ENCODE results near the gene MSI2. TPM values are rescaled to one million over a fixed set of nuclear protein-coding genes. Genes with fewer than 3 reads are reported as not detected.

The MSI2 gene
- total and polyA plus RNA-seq, 2 experiments from 2014 or later: 15.7 to 76.4 TPM

GRCh38 chr17:57360266-57360665 is 103.9 kb downstream of the MSI2 start:
- Histone ChIP-seq H3K27ac (no peak overlapping the region), H3K9me3 (ENCODE audit: low read depth) (no peaks in the 10 kb centered on the region), H3K4me1 (ENCODE audit: low read depth) (peaks cover 22% of the 10 kb centered on the region), H3K27me3 (no peaks in the 10 kb centered on the region), H3K36me3 (no peaks in the 10 kb centered on the region), H3K4me3 (no peak overlapping the region)
- DNase-seq (ENCODE audit: low read depth in 1 of 2, low spot score in 1 of 2): no peak
- no peak for TF ChIP-seq CTCF (IDR thresholded peaks at IDR 0.05; ENCODE audit: low read depth, low read length)

GRCh38 chr17:57362797-57363556 is 106.7 kb downstream of the MSI2 start:
- H3K36me3 ChIP-seq: no peaks in the 10 kb centered on the region
- H3K4me3 ChIP-seq: no peak overlapping the region
- H3K27ac ChIP-seq: no peak overlapping the region
- peaks cover 6% of the 10 kb centered on the region for H3K4me1 ChIP-seq (ENCODE audit: low read depth)
- no peaks in the 10 kb centered on the region for H3K9me3 ChIP-seq (ENCODE audit: low read depth)
- TF ChIP-seq CTCF (IDR thresholded peaks at IDR 0.05; ENCODE audit: low read depth, low read length): no peak
- no peaks in the 10 kb centered on the region for H3K27me3 ChIP-seq
- DNase-seq (ENCODE audit: low read depth in 1 of 2, low spot score in 1 of 2): no peak

GRCh38 chr17:57363580-57363979 is 107.3 kb downstream of the MSI2 start:
- TF ChIP-seq CTCF (IDR thresholded peaks at IDR 0.05; ENCODE audit: low read depth, low read length): no peak
- H3K4me1 ChIP-seq (ENCODE audit: low read depth): peaks cover 12% of the 10 kb centered on the region
- no peaks in the 10 kb centered on the region for H3K36me3 ChIP-seq
- no peak overlapping the region for H3K4me3 ChIP-seq
- no peak for DNase-seq (ENCODE audit: low read depth in 1 of 2, low spot score in 1 of 2)
- no peaks in the 10 kb centered on the region for H3K9me3 ChIP-seq (ENCODE audit: low read depth)
- no peaks in the 10 kb centered on the region for H3K27me3 ChIP-seq
- H3K27ac ChIP-seq: no peak overlapping the region

- no peaks in the 10 kb centered on the region for H3K27me3 ChIP-seq
- no peak overlapping the region for H3K27ac ChIP-seq
- H3K9me3 ChIP-seq (ENCODE audit: low read depth): no peaks in the 10 kb centered on the region
- H3K4me3 ChIP-seq: no peak overlapping the region
- peaks cover 17% of the 10 kb centered on the region for H3K4me1 ChIP-seq (ENCODE audit: low read depth)
- no peak for TF ChIP-seq CTCF (IDR thresholded peaks at IDR 0.05; ENCODE audit: low read depth, low read length)
- H3K36me3 ChIP-seq: no peaks in the 10 kb centered on the region
- no peak for DNase-seq (ENCODE audit: low read depth in 1 of 2, low spot score in 1 of 2)
Observed at GRCh38 chr17:57363998-57364643, 107.8 kb downstream of the MSI2 start.

GRCh38 chr17:57365420-57365819 is 109.1 kb downstream of the MSI2 start:
- Histone ChIP-seq H3K27me3 (no peaks in the 10 kb centered on the region), H3K4me1 (ENCODE audit: low read depth) (peaks cover 30% of the 10 kb centered on the region), H3K4me3 (no peak overlapping the region), H3K27ac (no peak overlapping the region), H3K9me3 (ENCODE audit: low read depth) (no peaks in the 10 kb centered on the region), H3K36me3 (no peaks in the 10 kb centered on the region)
- peak in 1 of 2 donors; percentile 39 for DNase-seq (ENCODE audit: low read depth in 1 of 2, low spot score in 1 of 2)
- no peak for TF ChIP-seq CTCF (IDR thresholded peaks at IDR 0.05; ENCODE audit: low read depth, low read length)
